GM18505 (cell line): ENCODE results near the gene RASSF4.

Experiments
- ATAC-seq: cut with Tn5 transposase; IDR thresholded peaks from one replicate; pipeline ENCODE4 v1.9.1; 2021; ENCODE audit not compliant: unreplicated experiment
- POLR2A ChIP-seq: IDR thresholded peaks from 4 replicates; pipeline ENCODE4 v1.6.1; 2011; ENCODE audit warnings: borderline replicate concordance; ENCODE audit not compliant: insufficient read depth, insufficient read length; ENCODE audit errors: extremely low read depth

The RASSF4 gene

DNA sequence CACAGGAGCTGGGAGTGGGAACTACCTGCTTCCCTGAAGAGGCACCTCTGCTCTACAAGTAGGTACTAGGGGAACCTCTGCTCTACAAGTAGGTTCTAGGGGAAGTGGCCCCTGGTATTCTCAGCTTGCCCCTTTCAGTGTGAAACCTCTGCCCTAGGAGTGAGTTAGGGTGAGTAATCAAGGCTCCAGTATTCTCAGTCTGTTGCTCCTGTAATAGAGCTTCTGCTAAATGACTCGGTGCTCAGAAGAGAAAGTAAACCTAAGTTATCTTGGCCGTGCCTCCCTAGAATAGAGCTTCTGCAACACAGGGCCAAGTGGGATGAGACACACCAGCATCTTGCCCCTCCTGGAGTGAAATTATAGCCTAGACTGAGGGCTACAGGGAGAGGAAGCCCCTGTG, 13.4 kb upstream of the RASSF4 start:
- peak; percentile 67 for ATAC-seq

GRCh38 chr10:44947371-44948152, 12.0 kb upstream of the RASSF4 start:
- peak; percentile 69 for ATAC-seq
- no peak for TF ChIP-seq POLR2A

More for the DNA sequence above, 13.4 kb upstream of the RASSF4 start:
- no peak for TF ChIP-seq POLR2A

DNA sequence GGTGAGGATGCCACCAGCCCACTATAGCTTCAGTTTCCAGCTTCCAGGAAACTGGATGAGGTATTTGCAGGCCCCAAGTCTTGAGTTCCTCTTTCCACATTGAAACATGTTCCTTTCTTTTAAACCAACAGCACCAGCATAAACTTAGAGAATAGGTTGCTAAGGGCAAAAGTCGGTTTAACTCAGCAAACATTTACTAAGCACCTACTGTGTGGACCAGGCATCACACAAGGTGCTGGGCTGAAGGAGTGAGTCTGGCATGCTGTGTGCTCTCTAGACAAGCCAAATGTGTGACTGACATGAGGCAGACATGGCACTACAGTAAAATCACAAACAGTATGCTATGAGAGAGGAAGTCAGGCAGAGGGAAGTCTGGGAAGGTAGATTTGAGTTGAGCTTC, 11.0 kb upstream of the RASSF4 start:
- no peak for TF ChIP-seq POLR2A
- no peak for ATAC-seq

- no peak for TF ChIP-seq POLR2A
- ATAC-seq: no peak
These were observed 10.3 kb upstream of the RASSF4 start for GRCh38 chr10:44949127-44949802.

GRCh38 chr10:44949915-44950314, 9.7 kb upstream of the RASSF4 start:
- no peak for TF ChIP-seq POLR2A
- ATAC-seq: no peak

DNA sequence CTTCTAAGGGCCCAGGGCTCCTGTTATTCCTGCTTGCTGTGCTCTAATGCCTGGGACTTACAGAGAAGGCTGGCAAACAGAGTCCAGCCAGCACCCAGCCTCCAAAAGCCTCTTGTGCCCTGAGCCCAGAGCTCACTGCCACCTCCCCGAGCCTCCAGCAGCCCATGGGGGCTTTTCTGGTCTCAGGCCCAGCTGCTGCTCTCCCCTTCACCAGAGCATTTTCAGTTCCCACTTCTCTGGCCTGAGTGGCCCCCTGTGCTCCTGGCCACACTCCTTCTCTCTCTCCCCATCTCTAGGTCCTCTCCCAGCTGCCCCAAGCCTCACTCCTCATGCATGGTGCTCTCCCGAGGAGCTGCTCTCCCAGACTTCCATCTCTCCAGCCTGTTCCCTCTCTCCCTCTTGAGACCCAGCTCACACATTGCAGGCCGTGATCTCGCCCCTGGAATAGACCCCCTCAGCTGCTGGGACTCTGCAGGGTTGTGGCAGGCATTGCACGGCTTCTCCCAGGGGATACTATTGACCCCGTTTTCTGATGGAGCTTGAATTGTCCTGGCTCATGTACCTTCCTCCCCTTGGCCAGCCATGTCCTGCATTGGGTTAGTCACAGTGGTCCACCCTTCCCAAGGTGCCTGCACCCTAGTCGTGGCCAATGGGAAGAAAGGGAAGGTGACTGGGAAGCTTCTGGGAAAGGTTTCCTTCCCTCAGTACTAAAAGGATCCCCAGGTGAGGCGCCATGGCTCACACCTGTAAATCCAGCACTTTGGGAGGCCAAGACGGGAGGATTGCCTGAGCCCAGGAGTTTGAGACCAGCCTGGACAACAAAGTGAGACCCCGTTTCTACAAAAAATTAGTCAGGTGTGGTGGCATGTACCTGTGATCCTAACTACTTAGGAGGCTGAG, 9.0 kb upstream of the RASSF4 start:
- ATAC-seq: no peak
- TF ChIP-seq POLR2A: no peak

GRCh38 chr10:44951576-44952226, 7.9 kb upstream of the RASSF4 start:
- ATAC-seq: no peak
- TF ChIP-seq POLR2A: no peak

DNA sequence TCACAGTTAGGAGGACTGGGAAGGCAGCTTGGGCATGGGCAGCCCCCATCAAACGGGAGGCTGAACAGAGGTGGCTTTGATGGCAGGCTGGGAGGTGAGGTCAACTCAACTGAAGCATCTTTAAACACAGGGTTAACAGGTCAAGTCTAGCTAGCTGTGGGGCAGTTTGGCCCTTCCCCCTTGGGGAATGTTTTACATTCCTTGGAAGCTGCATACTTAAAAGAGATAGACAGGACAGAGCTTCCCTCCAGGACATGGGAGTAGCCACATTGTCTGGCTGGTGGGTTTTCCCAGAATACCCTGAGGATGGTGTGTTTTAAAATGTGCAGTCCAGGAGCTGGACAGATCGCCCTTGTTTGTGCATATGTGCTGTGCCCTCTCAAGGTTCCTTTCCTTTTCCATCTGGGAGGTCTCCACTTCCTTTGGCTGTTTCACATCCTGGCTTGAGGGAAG, 6.8 kb upstream of the RASSF4 start:
- TF ChIP-seq POLR2A: no peak
- no peak for ATAC-seq

DNA sequence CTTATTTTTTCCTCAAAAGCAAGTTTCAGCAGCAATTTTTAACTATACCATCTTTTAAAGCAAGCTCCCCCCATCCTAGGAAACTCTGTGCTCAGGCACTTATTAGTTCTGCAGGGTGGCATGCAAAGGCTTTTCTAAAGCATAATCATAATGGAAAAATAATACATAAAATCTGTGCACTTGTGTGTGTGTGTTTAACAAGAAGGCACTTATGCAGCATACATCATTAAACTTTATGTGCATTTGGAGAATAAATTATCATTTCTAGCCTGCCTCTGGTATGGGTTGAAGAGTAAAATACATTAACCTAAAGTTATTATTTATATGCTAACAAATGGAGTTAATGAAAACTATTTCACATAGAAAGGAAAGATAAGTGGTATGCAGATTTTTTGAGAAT, 5.6 kb upstream of the RASSF4 start:
- TF ChIP-seq POLR2A: no peak
- no peak for ATAC-seq

DNA sequence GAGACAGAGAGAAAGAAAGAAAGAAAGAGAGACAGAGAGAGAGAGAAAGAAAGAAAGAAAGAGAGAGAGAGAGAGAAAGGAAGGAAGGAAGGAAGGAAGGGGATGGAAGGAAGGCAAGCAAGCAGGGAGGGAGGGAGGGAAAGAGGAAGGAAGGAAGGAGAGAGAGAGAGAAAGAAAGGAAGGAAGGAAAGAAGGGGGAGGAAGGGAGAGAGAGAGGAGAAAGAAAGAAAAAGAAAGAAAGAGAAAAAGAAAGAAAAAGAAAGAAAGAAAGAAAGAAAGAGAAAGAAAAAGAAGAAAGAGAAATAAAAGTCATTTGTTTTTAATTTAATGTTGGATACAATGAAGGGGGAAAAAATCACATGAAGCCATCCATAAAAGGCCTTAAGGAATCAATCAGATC, 4.6 kb upstream of the RASSF4 start:
- TF ChIP-seq POLR2A: no peak
- no peak for ATAC-seq

- ATAC-seq: no peak
- no peak for TF ChIP-seq POLR2A
These were observed 4.1 kb upstream of the RASSF4 start for GRCh38 chr10:44955413-44956070.

GRCh38 chr10:44956226-44956625, 3.4 kb upstream of the RASSF4 start:
- ATAC-seq: no peak
- no peak for TF ChIP-seq POLR2A
